Tibial nerve (tissue), 3 donors: ENCODE data around the gene DNAJC6.

Experiments used
- CTCF ChIP-seq, 5 experiments: fragments of 200-600 bp in 3 of 5; fragments of 450-650 bp in 2 of 5; sonication (generic) in 3 of 5; IDR thresholded peaks; one replicate each; pipeline ENCODE4 v1.5.1; 2016 to 2019; ENCODE audit warnings: antibody characterized with exemption in 5 of 5, mild to moderate bottlenecking in 3 of 5, moderate library complexity in 2 of 5
- POLR2A ChIP-seq, 2 donors: fragments of 450-650 bp; IDR thresholded peaks; one replicate each; pipeline ENCODE4 v1.6.1; 2017; ENCODE audit warnings: antibody characterized with exemption in 2 of 2, mild to moderate bottlenecking in 2 of 2, moderate library complexity in 2 of 2

GRCh38 chr1:65419681-65420589 lies 110.6 kb downstream of the DNAJC6 start:
- TF ChIP-seq POLR2A (IDR thresholded peaks at IDR 0.05) = peak in 1 of 2 donors; percentile 52
- no peak for TF ChIP-seq CTCF (IDR thresholded peaks at IDR 0.05)
